Osteocyte (in vitro differentiated cells): ENCODE results near the gene CDK9. TPM values are rescaled to one million over a fixed set of nuclear protein-coding genes. Genes with fewer than 3 reads are reported as not detected.
A peak's percentile ranks its signal among the peaks of the same experiment; 100 is the strongest.

ENCODE experiments used
- DNase-seq: peaks from one replicate; pipeline ENCODE4 v3.0.0; 2021; ENCODE audit warnings: mixed read lengths; ENCODE audit not compliant: unreplicated experiment; ENCODE audit errors: extremely low spot score
- H3K27ac Mint-ChIP-seq: one replicate; pipeline ENCODE4 v1.8.0; 2021; ENCODE audit warnings: mild to moderate bottlenecking, mixed read lengths; ENCODE audit not compliant: unreplicated experiment
- H3K27me3 Mint-ChIP-seq: one replicate; pipeline ENCODE4 v1.8.0; 2021; ENCODE audit warnings: mixed read lengths; ENCODE audit not compliant: unreplicated experiment
- H3K36me3 Mint-ChIP-seq: one replicate; pipeline ENCODE4 v1.8.0; 2021; ENCODE audit warnings: mixed read lengths; ENCODE audit not compliant: unreplicated experiment
- H3K4me1 Mint-ChIP-seq: one replicate; pipeline ENCODE4 v1.8.0; 2021; ENCODE audit warnings: mixed read lengths; ENCODE audit not compliant: unreplicated experiment
- H3K4me3 Mint-ChIP-seq: one replicate; pipeline ENCODE4 v1.8.0; 2021; ENCODE audit warnings: mild to moderate bottlenecking, moderate library complexity, mixed read lengths; ENCODE audit not compliant: unreplicated experiment
- H3K9me3 Mint-ChIP-seq: one replicate; pipeline ENCODE4 v1.8.0; 2021; ENCODE audit warnings: mixed read lengths; ENCODE audit not compliant: unreplicated experiment
- CTCF ChIP-seq: fragments of 200-600 bp; sonication (generic); IDR thresholded peaks from 2 replicates; pipeline ENCODE4 v1.5.0; 2021; ENCODE audit warnings: antibody characterized with exemption, mild to moderate bottlenecking, moderate library complexity
- total RNA-seq: library from RNA; stranded (reverse); gene quantifications from 2 replicates; pipeline ENCODE4 v1.2.1, GENCODE V29; 2021

Gene CDK9
- total RNA-seq, 1 donor from 2014 or later: 78.5 TPM

GRCh38 chr9:127794001-127794791 is 8.4 kb downstream of the CDK9 start:
- H3K36me3 Mint-ChIP-seq: peaks cover 20% of the 10 kb centered on the region
- H3K27me3 Mint-ChIP-seq: no peaks in the 10 kb centered on the region
- no peaks in the 10 kb centered on the region for H3K4me1 Mint-ChIP-seq
- H3K9me3 Mint-ChIP-seq: no peaks in the 10 kb centered on the region
- DNase-seq: no peak
- no peak for TF ChIP-seq CTCF
- no peak overlapping the region for H3K27ac Mint-ChIP-seq
- H3K4me3 Mint-ChIP-seq: no peak overlapping the region

GRCh38 chr9:127796225-127796813 is 10.5 kb downstream of the CDK9 start:
- Mint-ChIP-seq H3K27ac (peak overlapping the region; percentile 54), H3K4me1 (peaks cover 1% of the 10 kb centered on the region), H3K9me3 (no peaks in the 10 kb centered on the region), H3K27me3 (no peaks in the 10 kb centered on the region), H3K36me3 (peaks cover 6% of the 10 kb centered on the region), H3K4me3 (no peak overlapping the region)
- TF ChIP-seq CTCF: no peak
- no peak for DNase-seq

DNA sequence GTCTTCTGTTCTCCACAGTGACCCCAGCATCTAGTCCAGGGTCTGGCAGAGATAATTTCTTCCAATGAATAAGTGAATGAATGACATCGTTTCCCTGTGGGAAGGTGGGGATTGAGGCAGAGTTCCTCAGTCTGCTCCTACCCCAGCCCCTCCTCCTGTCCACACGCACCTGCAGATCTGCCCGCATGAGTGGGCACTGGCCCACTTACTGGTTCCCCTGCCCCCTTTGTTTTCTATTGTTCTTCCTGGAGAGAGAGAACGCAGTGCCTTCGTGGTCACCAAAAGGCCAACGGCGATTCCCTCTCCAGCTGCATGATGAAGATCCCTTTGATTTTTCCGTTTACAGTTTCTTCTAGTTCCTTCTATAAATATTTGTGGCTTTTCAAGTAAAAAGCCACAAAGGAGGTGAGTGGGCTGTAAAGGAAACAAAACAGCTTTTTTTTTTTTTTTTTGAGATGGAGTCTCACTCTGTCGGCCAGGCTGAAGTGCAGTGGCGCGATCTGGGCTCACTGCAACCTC is 11.1 kb downstream of the CDK9 start:
- no peaks in the 10 kb centered on the region for H3K27me3 Mint-ChIP-seq
- DNase-seq: no peak
- peaks cover 3% of the 10 kb centered on the region for H3K4me1 Mint-ChIP-seq
- no peak overlapping the region for H3K4me3 Mint-ChIP-seq
- H3K27ac Mint-ChIP-seq: peak overlapping the region; percentile 15
- H3K36me3 Mint-ChIP-seq: peaks cover 4% of the 10 kb centered on the region
- no peaks in the 10 kb centered on the region for H3K9me3 Mint-ChIP-seq
- no peak for TF ChIP-seq CTCF

- Mint-ChIP-seq H3K4me3 (peak overlapping the region; percentile 76), H3K27ac (peak overlapping the region; percentile 91), H3K27me3 (no peaks in the 10 kb centered on the region), H3K9me3 (no peaks in the 10 kb centered on the region), H3K36me3 (peaks cover 5% of the 10 kb centered on the region), H3K4me1 (peaks cover 28% of the 10 kb centered on the region)
- no peak for DNase-seq
- peak; percentile 25 for TF ChIP-seq CTCF
Measured at GRCh38 chr9:127801955-127802575, 16.2 kb downstream of the CDK9 start.
